SK-N-SH (cell line): ENCODE results near the gene SPATA20. TPM values are rescaled to one million over a fixed set of nuclear protein-coding genes. Genes with fewer than 3 reads are reported as not detected.

Experiments used
- CTCF ChIA-PET: fragments of 300-600, 350-600 bp; formaldehyde crosslinking; extraction: SDS; loops from one replicate; lab custom pipeline; 2021; lab: Yijun Ruan, JAX
- POLR2A ChIA-PET: fragments of 350-600 bp; sonication (Branson Sonifier 250); formaldehyde crosslinking; extraction: SDS; loops from one replicate; lab custom pipeline; 2020; ENCODE audit warnings: antibody characterized with exemption, inconsistent platforms; lab: Yijun Ruan, JAX
- DNase-seq: peaks from one replicate; pipeline ENCODE4 v3.0.0; 2012
- H2AFZ ChIP-seq: fragments of 200-600 bp; sonication (generic); 2 replicates; pipeline ENCODE4 v1.8.1; 2016; ENCODE audit warnings: antibody characterized with exemption, mild to moderate bottlenecking, low read depth
- H3F3A ChIP-seq: fragments of 200-600 bp; sonication (generic); replicated peaks from 2 replicates; pipeline ENCODE3; 2016; ENCODE audit warnings: antibody characterized with exemption, mild to moderate bottlenecking; ENCODE audit not compliant: insufficient read depth
- H3K27ac ChIP-seq, 2 experiments: fragments of 200-500 bp in 1 of 2; fragments of 200-600 bp in 1 of 2; sonication (Bioruptor generic) in 1 of 2; sonication (generic), shearing (Covaris generic) in 1 of 2; 2 replicates each; pipeline versions ENCODE4 v1.5.1 to v1.6.1; 2014 to 2016; ENCODE audit warnings: low read depth in 2 of 2, inconsistent platforms in 1 of 2, low read length in 1 of 2, mild to moderate bottlenecking in 1 of 2, mixed read lengths in 1 of 2
- H3K27me3 ChIP-seq: fragments of 200-600 bp; sonication (generic), shearing (Covaris generic); 2 replicates; pipeline ENCODE4 v1.6.1; 2016; ENCODE audit warnings: mixed run types; ENCODE audit not compliant: insufficient read depth
- H3K36me3 ChIP-seq, 2 experiments: fragments of 200-500 bp in 1 of 2; fragments of 200-600 bp in 1 of 2; sonication (Bioruptor generic) in 1 of 2; sonication (generic) in 1 of 2; replicated peaks in 1 of 2; 2 replicates each; pipeline versions ENCODE3 to v1.5.1; 2014 to 2016; ENCODE audit warnings: low read length in 1 of 2, mild to moderate bottlenecking in 1 of 2; ENCODE audit not compliant: insufficient read depth in 2 of 2, control insufficient read depth in 1 of 2
- H3K4me1 ChIP-seq, 2 experiments: fragments of 200-500 bp in 1 of 2; fragments of 200-600 bp in 1 of 2; sonication (Bioruptor generic) in 1 of 2; sonication (generic), shearing (Covaris generic) in 1 of 2; 2 replicates each; pipeline versions ENCODE4 v1.5.1 to v1.6.1; 2014 to 2016; ENCODE audit warnings: low read depth in 1 of 2, low read length in 1 of 2, mixed run types in 1 of 2; ENCODE audit not compliant: insufficient read depth in 2 of 2, control insufficient read depth in 1 of 2
- H3K4me2 ChIP-seq: fragments of 200-600 bp; sonication (generic), shearing (Covaris generic); 2 replicates; pipeline ENCODE4 v1.6.1; 2017; ENCODE audit warnings: mixed run types
- H3K4me3 ChIP-seq, 2 experiments: fragments of 200-500 bp in 1 of 2; fragments of 200-600 bp in 1 of 2; sonication (Bioruptor generic) in 1 of 2; sonication (generic), shearing (Covaris generic) in 1 of 2; 2 replicates each; pipeline versions ENCODE4 v1.5.1 to v1.8.1; 2014 to 2016; ENCODE audit warnings: low read depth in 2 of 2, inconsistent platforms in 1 of 2, low read length in 1 of 2, mild to moderate bottlenecking in 1 of 2, mixed read lengths in 1 of 2, moderate library complexity in 1 of 2
- H3K79me2 ChIP-seq: fragments of 200-600 bp; sonication (generic); 2 replicates; pipeline ENCODE4 v1.8.1; 2017; ENCODE audit warnings: mild to moderate bottlenecking; ENCODE audit not compliant: insufficient read depth
- H3K9ac ChIP-seq: fragments of 200-600 bp; sonication (generic); 2 replicates; pipeline ENCODE4 v1.6.1; 2017; ENCODE audit warnings: mixed run types
- H3K9me2 ChIP-seq: fragments of 200-600 bp; sonication (generic); 2 replicates; pipeline ENCODE4 v1.6.1; 2017; ENCODE audit warnings: mixed run types
- H3K9me3 ChIP-seq: fragments of 200-600 bp; sonication (generic); 2 replicates; pipeline ENCODE4 v1.6.1; 2017; ENCODE audit warnings: mixed run types, mild to moderate bottlenecking, moderate library complexity
- H4K20me1 ChIP-seq: fragments of 200-600 bp; sonication (generic); 2 replicates; pipeline ENCODE4 v1.6.1; 2017; ENCODE audit warnings: mild to moderate bottlenecking, mixed run types; ENCODE audit not compliant: insufficient read depth
- CHD2 ChIP-seq: fragments of 150-350 bp; IDR thresholded peaks from 2 replicates; pipeline ENCODE4 v1.6.1; 2018; ENCODE audit warnings: low read length; ENCODE audit not compliant: partially characterized antibody
- ELF1 ChIP-seq: IDR thresholded peaks from 2 replicates; pipeline ENCODE4 v1.4.0; 2012
- EP300 ChIP-seq, 2 experiments: IDR thresholded peaks; 2 replicates each; pipeline versions ENCODE4 v1.4.0 to v1.6.1; 2012; ENCODE audit warnings: borderline replicate concordance in 1 of 2, low read depth in 1 of 2, low read length in 1 of 2
- FOSL2 ChIP-seq: IDR thresholded peaks from 2 replicates; pipeline ENCODE4 v1.4.0; 2012; ENCODE audit warnings: low read depth, mild to moderate bottlenecking, moderate library complexity, borderline replicate concordance
- GATA2 ChIP-seq: sonication (generic); formaldehyde crosslinking; IDR thresholded peaks from 2 replicates; pipeline ENCODE4 v1.5.0; 2020; ENCODE audit warnings: mild to moderate bottlenecking, missing genetic modification reagents
- IRF3 ChIP-seq: fragments of 150-350 bp; IDR thresholded peaks from 2 replicates; pipeline ENCODE4 v1.6.1; 2016; ENCODE audit warnings: mild to moderate bottlenecking, low read depth, low read length
- MEF2A ChIP-seq: IDR thresholded peaks from 2 replicates; pipeline ENCODE4 v1.4.0; 2012; ENCODE audit warnings: low read depth, borderline replicate concordance
- NFIC ChIP-seq: IDR thresholded peaks from 2 replicates; pipeline ENCODE4 v1.4.0; 2012; ENCODE audit warnings: borderline replicate concordance
- NRF1 ChIP-seq: IDR thresholded peaks from 2 replicates; pipeline ENCODE4 v1.6.1; 2012; ENCODE audit warnings: low read depth, mild to moderate bottlenecking, low read length
- POLR2AphosphoS5 ChIP-seq: IDR thresholded peaks from 2 replicates; pipeline ENCODE4 v1.6.1; 2012; ENCODE audit warnings: low read depth, low read length
- RAD21 ChIP-seq: IDR thresholded peaks from 2 replicates; pipeline ENCODE4 v1.6.1; 2012; ENCODE audit warnings: mild to moderate bottlenecking, low read length
- RCOR1 ChIP-seq: fragments of 150-350 bp; IDR thresholded peaks from 2 replicates; pipeline ENCODE4 v1.6.1; 2017; ENCODE audit warnings: antibody characterized with exemption, low read length
- USF1 ChIP-seq: IDR thresholded peaks from 2 replicates; pipeline ENCODE4 v1.4.0; 2012; ENCODE audit warnings: low read depth, borderline replicate concordance
- YY1 ChIP-seq: IDR thresholded peaks from 2 replicates; pipeline ENCODE4 v1.4.0; 2012; ENCODE audit warnings: low read depth, mild to moderate bottlenecking
- WGBS: methylation state at CpG from one replicate; pipeline ENCODE4 v1.1.6; 2017; ENCODE audit warnings: low lambda C conversion rate; 5-methylcytosine and 5-hydroxymethylcytosine counted together
- polyA plus RNA-seq, 3 experiments: library from polyadenylated mRNA; depleted of rRNA; stranded (reverse); fragments of >200 nt; gene quantifications; 2 replicates each; pipeline ENCODE4 v1.2.3, GENCODE V29; 2012
- TF ChIP-seq, protein P1 (sequence below): fragments of 150-350 bp; IDR thresholded peaks from 2 replicates; pipeline ENCODE4 v1.6.1; 2017; ENCODE audit warnings: antibody characterized with exemption, low read length, low read depth, borderline replicate concordance
- TF ChIP-seq, protein P2 (sequence below): IDR thresholded peaks from 2 replicates; pipeline ENCODE4 v1.6.1; 2012; ENCODE audit warnings: mild to moderate bottlenecking, low read depth, low read length, moderate library complexity

SPATA20 gene
- polyA plus RNA-seq, 1 of the 3 experiments (the other 2 are of a cell fraction), result 92.0 TPM

GRCh38 chr17:50585891-50586290 lies 38.9 kb downstream of the SPATA20 start:
- Histone ChIP-seq H4K20me1 (no peaks in the 10 kb centered on the region), H3K36me3 (no peaks in the 10 kb centered on the region), H3K4me3 (no peak overlapping the region), H3K27me3 (peaks cover 16% of the 10 kb centered on the region), H3K79me2 (no peaks in the 10 kb centered on the region), H3K9me3 (no peaks in the 10 kb centered on the region), H3K9me2 (no peaks in the 10 kb centered on the region), H3K27ac (peak overlapping the region in 1 of 2 experiments; percentile 48; a peak in 1 of 4 replicates), H3K9ac (no peak overlapping the region), H3K4me1 (peaks cover 0 to 45% of the 10 kb centered on the region in 2 experiments; a peak in 1 of 4 replicates), H2AFZ (no peak overlapping the region), H3F3A (no peaks in the 10 kb centered on the region), H3K4me2 (no peak overlapping the region)
- WGBS, result 68% methylated on average over 8 of the region's 8 CpGs
- TF ChIP-seq NFIC, result no peak
- TF ChIP-seq RCOR1, result 0 out of 2 replicates have a peak, but pooled peaks have one; percentile 9
- ChIA-PET CTCF (interaction anchor here (1.2 to 12.9 kb wide), 8 partner anchors 10 to 96 kb away, joined by 4 to 163 read pairs (median 7); partner anchors contain the start of gene CACNA1G), POLR2A (interaction anchor here (1.1 to 1.2 kb wide), 2 partner anchors 16 to 24 kb away, joined by 3 to 7 read pairs; no protein-coding TSS in a partner anchor)
- peak; percentile 65 for DNase-seq

GRCh38 chr17:50586421-50587247 lies 39.7 kb downstream of the SPATA20 start:
- CTCF ChIA-PET, result interaction anchor here (1.3 to 12.9 kb wide), 7 partner anchors 11 to 40 kb away, joined by 4 to 163 read pairs (median 7); partner anchors contain the start of gene CACNA1G
- peaks cover 0 to 45% of the 10 kb centered on the region in 2 experiments; a peak in 1 of 4 replicates for H3K4me1 ChIP-seq
- no peak overlapping the region for H3K4me2 ChIP-seq
- no peaks in the 10 kb centered on the region for H3K36me3 ChIP-seq
- H3F3A ChIP-seq, result no peaks in the 10 kb centered on the region
- no peaks in the 10 kb centered on the region for H4K20me1 ChIP-seq
- TF ChIP-seq NRF1 (no peak), CHD2 (no peak), YY1 (no peak), POLR2AphosphoS5 (no peak), RAD21 (no peak), IRF3 (no peak), MEF2A (no peak), GATA2 (no peak), FOSL2 (no peak), ELF1 (no peak), EP300 (IDR thresholded peaks at IDR 0.05; ENCODE audit: borderline replicate concordance in 1 of 2, low read depth in 1 of 2, low read length in 1 of 2) (no peak), USF1 (no peak)
- TF ChIP-seq, protein P1, sequence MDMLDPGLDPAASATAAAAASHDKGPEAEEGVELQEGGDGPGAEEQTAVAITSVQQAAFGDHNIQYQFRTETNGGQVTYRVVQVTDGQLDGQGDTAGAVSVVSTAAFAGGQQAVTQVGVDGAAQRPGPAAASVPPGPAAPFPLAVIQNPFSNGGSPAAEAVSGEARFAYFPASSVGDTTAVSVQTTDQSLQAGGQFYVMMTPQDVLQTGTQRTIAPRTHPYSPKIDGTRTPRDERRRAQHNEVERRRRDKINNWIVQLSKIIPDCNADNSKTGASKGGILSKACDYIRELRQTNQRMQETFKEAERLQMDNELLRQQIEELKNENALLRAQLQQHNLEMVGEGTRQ, result no peak
- TF ChIP-seq, protein P2, sequence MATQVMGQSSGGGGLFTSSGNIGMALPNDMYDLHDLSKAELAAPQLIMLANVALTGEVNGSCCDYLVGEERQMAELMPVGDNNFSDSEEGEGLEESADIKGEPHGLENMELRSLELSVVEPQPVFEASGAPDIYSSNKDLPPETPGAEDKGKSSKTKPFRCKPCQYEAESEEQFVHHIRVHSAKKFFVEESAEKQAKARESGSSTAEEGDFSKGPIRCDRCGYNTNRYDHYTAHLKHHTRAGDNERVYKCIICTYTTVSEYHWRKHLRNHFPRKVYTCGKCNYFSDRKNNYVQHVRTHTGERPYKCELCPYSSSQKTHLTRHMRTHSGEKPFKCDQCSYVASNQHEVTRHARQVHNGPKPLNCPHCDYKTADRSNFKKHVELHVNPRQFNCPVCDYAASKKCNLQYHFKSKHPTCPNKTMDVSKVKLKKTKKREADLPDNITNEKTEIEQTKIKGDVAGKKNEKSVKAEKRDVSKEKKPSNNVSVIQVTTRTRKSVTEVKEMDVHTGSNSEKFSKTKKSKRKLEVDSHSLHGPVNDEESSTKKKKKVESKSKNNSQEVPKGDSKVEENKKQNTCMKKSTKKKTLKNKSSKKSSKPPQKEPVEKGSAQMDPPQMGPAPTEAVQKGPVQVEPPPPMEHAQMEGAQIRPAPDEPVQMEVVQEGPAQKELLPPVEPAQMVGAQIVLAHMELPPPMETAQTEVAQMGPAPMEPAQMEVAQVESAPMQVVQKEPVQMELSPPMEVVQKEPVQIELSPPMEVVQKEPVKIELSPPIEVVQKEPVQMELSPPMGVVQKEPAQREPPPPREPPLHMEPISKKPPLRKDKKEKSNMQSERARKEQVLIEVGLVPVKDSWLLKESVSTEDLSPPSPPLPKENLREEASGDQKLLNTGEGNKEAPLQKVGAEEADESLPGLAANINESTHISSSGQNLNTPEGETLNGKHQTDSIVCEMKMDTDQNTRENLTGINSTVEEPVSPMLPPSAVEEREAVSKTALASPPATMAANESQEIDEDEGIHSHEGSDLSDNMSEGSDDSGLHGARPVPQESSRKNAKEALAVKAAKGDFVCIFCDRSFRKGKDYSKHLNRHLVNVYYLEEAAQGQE, result no peak
- no peak overlapping the region for H2AFZ ChIP-seq
- no peak overlapping the region for H3K9ac ChIP-seq
- H3K9me3 ChIP-seq, result no peaks in the 10 kb centered on the region
- no peaks in the 10 kb centered on the region for H3K79me2 ChIP-seq
- no peak overlapping the region for H3K4me3 ChIP-seq
- H3K27me3 ChIP-seq, result peaks cover 16% of the 10 kb centered on the region
- POLR2A ChIA-PET, result no interaction called here
- 84% methylated on average over 9 of the region's 9 CpGs for WGBS
- H3K9me2 ChIP-seq, result no peaks in the 10 kb centered on the region
- DNase-seq, result no peak
- H3K27ac ChIP-seq, result peak overlapping the region in 1 of 2 experiments; percentile 20; a peak in 1 of 4 replicates
